ENCODE measurements around the gene PLPPR2.
"Not testable (repeated sequence)": the region's sequence is repeated elsewhere in the genome, so short reads cannot be mapped to it uniquely, and the experiment has no call there.

Gene PLPPR2

GRCh38 chr19:11345122-11345803 is 10.0 kb upstream of the PLPPR2 start:
- H3K4me3 ChIP-seq (ENCODE audit: low read depth, low read length) = peak overlapping the region; percentile 92
- DNase-seq (ENCODE audit: low read depth) = peak; percentile 31
- no peak for TF ChIP-seq CTCF (IDR thresholded peaks at IDR 0.05; ENCODE audit: insufficient read depth, low read depth, low read length, missing control alignments)

GRCh38 chr19:11346104-11346940 is 8.9 kb upstream of the PLPPR2 start, which contains the start of the genes CCDC159 and TMEM205:
Gene CCDC159 (plus strand): TSS chr19:11346519. CDS start chr19:11346607, 88 bp downstream.
Gene TMEM205 (minus strand): TSS chr19:11346268. CDS start chr19:11345619, 649 bp downstream.
- peak; percentile 99 for DNase-seq (ENCODE audit: low read depth)
- peak; percentile 13 for TF ChIP-seq CTCF (IDR thresholded peaks at IDR 0.05; ENCODE audit: insufficient read depth, low read depth, low read length, missing control alignments)
- peak within 1 kb of the TSS; percentile 92 for H3K4me3 ChIP-seq (ENCODE audit: low read depth, low read length)

- H3K4me3 ChIP-seq (ENCODE audit: low read depth, low read length) = no peak overlapping the region
- no peak for DNase-seq (ENCODE audit: low read depth)
- no peak for TF ChIP-seq CTCF (IDR thresholded peaks at IDR 0.05; ENCODE audit: insufficient read depth, low read depth, low read length, missing control alignments)
Observed at GRCh38 chr19:11347546-11348039, 7.6 kb upstream of the PLPPR2 start.

DNA sequence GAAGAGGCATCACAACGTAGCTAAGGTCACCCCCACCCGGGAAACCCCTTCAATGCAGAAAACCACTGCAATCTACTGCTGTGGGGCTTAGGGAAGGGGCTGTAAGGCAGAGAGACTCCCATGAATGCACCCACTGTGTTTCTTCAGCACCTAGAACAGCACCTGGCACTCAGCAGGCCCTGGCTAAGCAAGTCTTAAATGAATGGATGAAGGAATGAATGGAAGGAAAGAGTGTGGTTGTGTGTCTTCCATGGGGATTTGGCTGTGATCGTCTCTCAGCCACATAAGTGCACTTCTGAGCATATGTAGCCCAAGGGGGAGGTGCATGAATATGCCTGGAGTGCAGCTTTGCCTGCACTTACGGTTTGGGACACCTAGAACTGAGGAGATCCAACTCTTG is 6.1 kb upstream of the PLPPR2 start:
- H3K4me3 ChIP-seq (ENCODE audit: low read depth, low read length) = no peak overlapping the region
- no peak for DNase-seq (ENCODE audit: low read depth)
- TF ChIP-seq CTCF (IDR thresholded peaks at IDR 0.05; ENCODE audit: insufficient read depth, low read depth, low read length, missing control alignments) = no peak

DNA sequence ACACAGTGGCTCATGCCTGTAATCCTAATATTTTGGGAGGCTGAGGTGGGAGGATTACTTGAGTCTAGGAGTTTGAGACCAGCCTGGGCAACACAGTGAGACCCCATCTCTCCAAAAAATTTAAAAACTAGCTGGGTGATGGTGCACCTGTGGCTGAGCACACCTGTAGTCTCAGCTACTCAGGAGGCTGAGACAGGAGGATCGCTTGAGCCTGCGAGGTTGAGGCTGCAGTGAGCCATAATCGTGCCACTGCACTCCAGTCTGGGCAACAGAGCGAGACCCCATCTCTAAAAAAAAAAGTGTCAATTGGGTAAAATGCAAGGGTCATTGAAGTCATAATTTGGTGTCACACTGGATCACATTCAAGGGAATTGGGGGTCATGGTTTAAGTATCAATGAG is 1.1 kb upstream of the PLPPR2 start:
- not testable (repeated sequence) for DNase-seq (ENCODE audit: low read depth); H3K4me3 ChIP-seq (ENCODE audit: low read depth, low read length)

DNA sequence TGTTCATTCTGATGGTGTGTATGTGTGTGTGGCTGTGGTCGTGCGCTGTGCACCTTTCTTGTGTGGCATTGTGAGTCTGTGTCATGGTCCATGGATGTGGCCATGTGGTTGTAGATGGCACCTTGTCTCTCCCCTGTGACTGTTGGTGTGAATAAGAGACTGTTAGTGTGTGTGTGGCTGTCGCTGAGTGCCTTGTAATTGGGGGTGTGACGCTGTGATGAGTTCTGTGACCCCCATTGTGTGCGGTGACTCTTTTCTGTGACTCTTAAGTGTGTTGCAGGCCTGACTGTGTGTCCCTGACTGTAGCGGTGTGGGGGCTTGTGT is 804 bp downstream of the PLPPR2 start:
- no peak for TF ChIP-seq CTCF (IDR thresholded peaks at IDR 0.05; ENCODE audit: insufficient read depth, low read depth, low read length, missing control alignments)
- no peak overlapping the region for H3K4me3 ChIP-seq (ENCODE audit: low read depth, low read length)
- DNase-seq (ENCODE audit: low read depth) = no peak
